Right kidney (tissue), 1 donor: ENCODE data around the gene TTYH2.

Experiments used
- DNase-seq: peaks from one replicate; pipeline ENCODE4 v3.0.0-alpha.2; 2016

The TTYH2 gene

GRCh38 chr17:74235911-74236371 is 22.6 kb downstream of the TTYH2 start:
- DNase-seq = no peak

- no peak for DNase-seq
These were observed 23.9 kb downstream of the TTYH2 start for GRCh38 chr17:74237321-74237720.

- no peak for DNase-seq
These were observed 25.8 kb downstream of the TTYH2 start for GRCh38 chr17:74239172-74239571.

- DNase-seq = peak; percentile 37
These were observed 27.3 kb downstream of the TTYH2 start for GRCh38 chr17:74240618-74241205.

- no peak for DNase-seq
These were observed 28.1 kb downstream of the TTYH2 start for GRCh38 chr17:74241431-74241830.

GRCh38 chr17:74241847-74242246 is 28.5 kb downstream of the TTYH2 start:
- no peak for DNase-seq

GRCh38 chr17:74243013-74243755 is 29.8 kb downstream of the TTYH2 start:
- DNase-seq = no peak

GRCh38 chr17:74244128-74244527 is 30.8 kb downstream of the TTYH2 start:
- no peak for DNase-seq

GRCh38 chr17:74244548-74244947 is 31.2 kb downstream of the TTYH2 start:
- DNase-seq = no peak

GRCh38 chr17:74245145-74245831 is 31.9 kb downstream of the TTYH2 start:
- DNase-seq = peak; percentile 49

GRCh38 chr17:74245871-74246270 is 32.5 kb downstream of the TTYH2 start:
- DNase-seq = peak; percentile 18

- no peak for DNase-seq
These were observed 36.4 kb downstream of the TTYH2 start for GRCh38 chr17:74249590-74250270.

- DNase-seq = no peak
These were observed 37.1 kb downstream of the TTYH2 start for GRCh38 chr17:74250324-74250995.

- no peak for DNase-seq
These were observed 37.7 kb downstream of the TTYH2 start for GRCh38 chr17:74251051-74251450.

- DNase-seq = no peak
These were observed 38.2 kb downstream of the TTYH2 start for GRCh38 chr17:74251569-74251968.

- no peak for DNase-seq
These were observed 38.8 kb downstream of the TTYH2 start for GRCh38 chr17:74252211-74252610.

- no peak for DNase-seq
These were observed 39.7 kb downstream of the TTYH2 start for GRCh38 chr17:74253036-74253435.

GRCh38 chr17:74257311-74257710 is 43.9 kb downstream of the TTYH2 start:
- DNase-seq = no peak

- DNase-seq = no peak
These were observed 46.5 kb downstream of the TTYH2 start for GRCh38 chr17:74259667-74260524.

- no peak for DNase-seq
These were observed 47.1 kb downstream of the TTYH2 start for GRCh38 chr17:74260525-74260850.

- no peak for DNase-seq
These were observed 49.2 kb downstream of the TTYH2 start for GRCh38 chr17:74262601-74263000.
